ENCODE results near the gene SNRNP200. TPM values are rescaled to one million over a fixed set of nuclear protein-coding genes. Genes with fewer than 3 reads are reported as not detected.

The SNRNP200 gene
- 121 to 138 TPM (median 132 TPM) in 5 replicates for total RNA-seq (2022; extraction: Qiagen RNA extraction; ENCODE audit: low read depth)

DNA sequence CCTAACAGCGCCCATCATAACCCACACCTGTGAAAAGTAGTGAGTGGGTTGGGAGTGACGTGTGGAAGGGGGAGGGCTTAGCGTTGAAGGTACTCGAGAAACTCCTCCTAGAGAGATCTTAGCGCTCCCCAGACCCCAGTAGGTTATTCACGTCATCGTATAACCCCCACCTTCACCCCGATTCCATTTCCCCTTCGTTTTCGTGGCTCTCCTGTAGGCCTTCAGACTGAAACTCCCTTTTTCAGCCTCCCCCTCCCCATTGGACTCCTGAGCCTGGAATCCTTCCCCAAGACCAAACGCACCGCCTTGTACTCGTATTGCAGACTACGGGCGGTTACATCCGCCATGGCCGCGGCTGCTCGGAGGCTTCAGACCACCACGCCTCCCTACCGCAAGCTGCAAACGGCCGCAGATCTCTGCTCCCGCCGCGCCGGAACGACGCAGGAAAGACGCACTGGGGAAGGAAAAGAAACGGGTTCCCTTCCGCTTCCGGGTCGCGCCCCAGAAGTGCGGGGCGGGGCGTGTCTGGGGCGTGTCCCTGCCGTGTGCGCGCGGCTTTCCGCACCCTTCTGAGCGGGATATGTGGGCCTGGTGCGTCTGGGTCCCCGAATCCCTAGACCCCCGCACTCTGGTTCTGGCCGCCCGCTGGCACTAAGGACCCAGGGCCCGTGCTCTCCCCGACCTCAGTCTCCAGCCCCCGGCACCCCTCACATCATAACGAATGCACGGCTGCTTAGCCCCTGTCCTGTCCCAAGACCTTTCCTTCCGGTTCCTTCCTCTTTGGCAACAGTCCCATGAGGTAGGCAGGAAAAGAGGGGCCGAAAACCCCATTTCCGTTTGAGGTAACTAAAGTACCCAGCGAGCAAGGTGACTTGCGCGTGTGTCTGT is at the start of gene SNRNP200:
SNRNP200 (minus strand) TSS at position 456 of the 888 bp plus-strand sequence; CDS start at position 347, 109 bp downstream.

DNA sequence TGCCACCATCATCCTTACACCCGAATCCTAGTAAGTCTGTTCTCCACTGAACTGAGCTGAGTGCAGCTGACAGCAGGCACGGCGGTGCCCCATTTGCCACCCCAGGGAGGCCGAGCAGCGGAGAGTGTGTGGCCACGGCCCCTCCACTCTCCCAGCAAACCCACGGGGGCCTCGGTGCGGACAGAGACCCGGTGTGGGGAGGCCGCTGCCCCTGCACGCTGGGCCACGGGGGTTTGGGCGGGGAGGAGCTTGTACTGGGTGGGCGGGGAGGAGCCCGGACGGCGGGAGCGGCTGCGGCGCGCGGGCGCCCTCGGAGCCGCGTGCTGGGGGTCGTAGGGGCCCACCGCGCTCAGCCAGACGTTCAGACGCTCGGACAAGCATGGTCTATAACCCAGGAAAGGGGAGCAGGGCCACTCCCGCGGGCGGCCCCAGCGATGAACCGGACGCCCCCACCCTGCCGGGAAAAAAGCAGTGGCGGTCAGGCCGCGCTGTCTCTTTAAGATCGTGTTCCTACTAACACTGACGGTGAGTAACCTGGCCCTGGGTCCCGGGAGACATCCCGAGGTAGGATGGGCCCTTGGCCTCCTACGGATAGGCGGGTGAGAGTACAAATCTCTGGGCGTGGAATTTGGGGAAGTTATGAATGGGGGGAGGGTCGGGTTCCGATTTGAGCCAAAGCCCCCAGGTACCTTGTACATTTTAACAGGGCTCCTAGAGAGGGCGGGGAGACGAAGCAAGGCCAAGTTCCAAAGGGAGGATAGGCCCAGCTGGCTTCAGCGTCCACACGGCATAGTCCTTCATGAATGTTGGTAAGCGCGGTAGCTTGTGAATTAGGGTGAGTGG is 19.9 kb upstream of the SNRNP200 start, which contains the start of gene ITPRIPL1:
ITPRIPL1 (plus strand) TSS at position 277 of the 843 bp plus-strand sequence; CDS start at position 800, 523 bp downstream.

DNA sequence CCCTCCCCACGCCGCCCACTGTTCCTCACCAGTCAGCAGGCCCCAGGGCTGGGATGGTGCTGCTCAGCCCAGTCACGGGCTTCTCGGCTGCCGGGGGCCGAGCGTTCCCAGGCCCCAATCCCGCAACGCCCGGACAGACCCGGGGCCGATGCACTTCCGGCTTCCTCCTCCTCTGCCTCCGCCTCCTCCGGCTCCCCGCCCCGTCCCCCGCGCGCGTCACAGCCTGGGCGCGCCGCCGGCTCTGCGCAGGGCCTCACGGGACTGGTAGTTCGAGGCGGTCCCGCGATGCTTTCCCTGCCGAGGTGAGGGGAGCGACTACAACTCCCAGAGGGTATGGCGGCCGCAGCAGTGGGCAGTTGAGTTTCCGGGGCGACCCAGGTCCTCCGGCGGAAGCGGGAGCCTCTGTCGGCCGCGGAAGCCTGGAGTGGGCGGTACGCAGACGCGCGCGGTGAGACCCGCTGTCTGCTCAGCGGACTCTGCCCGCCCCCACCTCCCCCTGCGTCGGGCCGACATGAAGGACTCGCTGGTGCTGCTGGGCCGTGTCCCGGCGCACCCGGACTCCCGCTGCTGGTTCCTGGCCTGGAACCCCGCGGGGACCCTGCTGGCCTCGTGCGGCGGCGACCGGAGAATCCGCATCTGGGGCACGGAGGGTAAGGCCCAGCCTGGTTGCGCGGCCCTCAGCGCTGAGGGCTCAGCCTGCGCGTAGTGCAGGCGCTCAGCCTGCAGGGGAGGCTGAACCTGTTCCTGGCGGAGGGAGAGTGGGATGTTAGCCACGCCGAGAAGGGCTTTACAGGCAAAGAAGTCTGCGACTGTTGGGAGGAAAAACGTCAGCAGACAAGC is 39.3 kb downstream of the SNRNP200 start, which contains the start of the genes CIAO1 and TMEM127:
CIAO1 (plus strand) TSS at position 386 of the 840 bp plus-strand sequence; CDS start at position 512, 126 bp downstream.
TMEM127 (minus strand) TSS at position 158 of the 840 bp plus-strand sequence. CDS start 616 bp downstream, outside the sequence.

Other genes starting within 250 kb of the SNRNP200 start
- 0.03 to 0.09 TPM (median 0.08 TPM) in 4 of 5 replicates, not detected in the other for gene ADRA2B, start 189.0 kb downstream of the SNRNP200 start, total RNA-seq (2022; extraction: Qiagen RNA extraction; ENCODE audit: low read depth)
- not detected in 5 replicates for gene ASTL, start 167.0 kb downstream of the SNRNP200 start, total RNA-seq (2022; extraction: Qiagen RNA extraction; ENCODE audit: low read depth)
- 0.20 to 0.57 TPM (median 0.51 TPM) in 5 replicates for gene DUSP2, start 160.1 kb downstream of the SNRNP200 start, total RNA-seq (2022; extraction: Qiagen RNA extraction; ENCODE audit: low read depth)
- gene STARD7, start 96.7 kb downstream of the SNRNP200 start, total RNA-seq (2022; extraction: Qiagen RNA extraction; ENCODE audit: low read depth): 95.6 to 110 TPM (median 106 TPM) in 5 replicates
- gene TMEM127, start 39.5 kb downstream of the SNRNP200 start, total RNA-seq (2022; extraction: Qiagen RNA extraction; ENCODE audit: low read depth): 37.7 to 53.7 TPM (median 51.9 TPM) in 5 replicates
- gene CIAO1, start 39.3 kb downstream of the SNRNP200 start, total RNA-seq (2022; extraction: Qiagen RNA extraction; ENCODE audit: low read depth): 71.0 to 95.6 TPM (median 90.4 TPM) in 5 replicates
- gene ITPRIPL1, start 19.8 kb upstream of the SNRNP200 start, total RNA-seq (2022; extraction: Qiagen RNA extraction; ENCODE audit: low read depth): not detected in 5 replicates
- gene NCAPH, start 30.2 kb upstream of the SNRNP200 start, total RNA-seq (2022; extraction: Qiagen RNA extraction; ENCODE audit: low read depth): 47.8 to 51.4 TPM (median 48.8 TPM) in 5 replicates
- 1.5 to 3.0 TPM (median 1.7 TPM) in 5 replicates for gene NEURL3, start 199.8 kb upstream of the SNRNP200 start, total RNA-seq (2022; extraction: Qiagen RNA extraction; ENCODE audit: low read depth)
- 8.4 to 11.8 TPM (median 10.0 TPM) in 5 replicates for gene ARID5A, start 231.2 kb upstream of the SNRNP200 start, total RNA-seq (2022; extraction: Qiagen RNA extraction; ENCODE audit: low read depth)